Diencephalon (tissue), 1 donor: ENCODE measurements around the gene CCDC195. TPM values are rescaled to one million over a fixed set of nuclear protein-coding genes. Genes with fewer than 3 reads are reported as not detected.

Experiments
- total RNA-seq: library from RNA; depleted of rRNA; stranded (reverse); fragments of >200 nt; gene quantifications from one replicate; pipeline ENCODE4 v1.2.3, GENCODE V29; 2014

Gene CCDC195
- total RNA-seq: not detected

DNA sequence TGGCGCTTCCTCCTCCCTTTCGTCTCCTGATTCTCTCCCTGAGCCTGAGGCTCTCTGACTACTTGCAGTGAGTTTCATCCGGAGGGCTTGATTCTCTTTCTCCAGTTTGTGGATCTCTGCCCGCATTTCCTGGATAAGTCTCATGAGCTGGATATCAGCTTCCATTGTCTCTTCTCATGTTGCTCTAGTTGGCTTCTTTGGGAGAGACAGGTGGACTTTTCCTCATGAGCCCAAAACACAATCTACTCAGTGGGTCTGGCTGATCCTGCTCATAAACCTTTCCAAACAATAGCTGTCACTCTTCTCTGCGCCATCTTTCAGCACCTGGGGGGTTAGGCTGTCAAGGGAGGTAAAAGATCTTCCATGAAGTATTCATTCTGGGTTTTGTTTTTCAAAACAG is at the start of gene CCDC195:
CCDC195 (minus strand) TSS at position 165 of the 400 bp plus-strand sequence; CDS start at position 165, 0 bp downstream.

Other genes with a start within 250 kb of the CCDC195 start
- gene CUL3, start 131.0 kb downstream of the CCDC195 start, total RNA-seq: 93.7 TPM